Stimulated activated CD8-positive, alpha-beta memory T cell treated with anti-CD3 and anti-CD28 coated beads, Interleukin-7, amount 100 ng/mL, for 4 hours (primary cell): ENCODE results near the gene SLC34A3.
A peak's percentile ranks its signal among the peaks of the same experiment; 100 is the strongest.

Source experiments
- DNase-seq, 2 donors: peaks; one replicate each; pipeline ENCODE4 v3.0.0-alpha.2; 2020; ENCODE audit warnings: low read depth in 2 of 2

Gene SLC34A3

DNA sequence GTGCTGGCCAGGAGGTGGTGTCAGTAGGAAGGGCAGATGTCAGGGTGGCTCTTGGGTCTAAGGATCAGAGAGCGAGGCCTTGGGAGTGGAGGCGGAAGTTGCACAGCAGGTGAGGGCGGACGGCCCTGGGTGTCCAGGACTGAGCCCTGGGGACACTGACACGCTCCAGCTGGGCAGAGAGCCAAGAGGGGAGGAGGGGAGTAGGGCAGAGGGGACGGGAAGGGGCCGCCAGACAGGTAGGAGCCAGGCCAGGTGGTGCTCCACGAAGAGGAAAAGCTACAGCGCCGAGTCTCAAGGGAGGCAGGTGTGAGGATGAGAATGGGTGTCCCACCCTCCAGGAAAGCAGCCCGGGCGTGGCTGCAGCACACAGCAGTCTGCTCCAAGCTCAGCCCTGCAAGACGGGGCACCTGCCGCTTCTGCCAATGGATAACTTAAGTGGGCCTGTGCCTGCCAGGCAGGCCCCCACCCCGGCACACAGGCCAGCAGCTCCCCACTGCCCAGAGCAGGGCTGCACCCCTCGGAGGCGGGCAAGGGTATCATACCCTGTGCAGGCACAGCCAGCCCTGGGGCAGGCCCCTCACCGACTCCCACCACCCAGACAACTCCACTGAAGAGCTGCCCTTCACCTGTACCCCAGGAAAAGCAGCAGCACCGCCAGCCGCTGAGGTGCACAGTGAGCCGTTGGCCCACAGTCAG, 35.0 kb upstream of the SLC34A3 start:
- no peak for DNase-seq

DNA sequence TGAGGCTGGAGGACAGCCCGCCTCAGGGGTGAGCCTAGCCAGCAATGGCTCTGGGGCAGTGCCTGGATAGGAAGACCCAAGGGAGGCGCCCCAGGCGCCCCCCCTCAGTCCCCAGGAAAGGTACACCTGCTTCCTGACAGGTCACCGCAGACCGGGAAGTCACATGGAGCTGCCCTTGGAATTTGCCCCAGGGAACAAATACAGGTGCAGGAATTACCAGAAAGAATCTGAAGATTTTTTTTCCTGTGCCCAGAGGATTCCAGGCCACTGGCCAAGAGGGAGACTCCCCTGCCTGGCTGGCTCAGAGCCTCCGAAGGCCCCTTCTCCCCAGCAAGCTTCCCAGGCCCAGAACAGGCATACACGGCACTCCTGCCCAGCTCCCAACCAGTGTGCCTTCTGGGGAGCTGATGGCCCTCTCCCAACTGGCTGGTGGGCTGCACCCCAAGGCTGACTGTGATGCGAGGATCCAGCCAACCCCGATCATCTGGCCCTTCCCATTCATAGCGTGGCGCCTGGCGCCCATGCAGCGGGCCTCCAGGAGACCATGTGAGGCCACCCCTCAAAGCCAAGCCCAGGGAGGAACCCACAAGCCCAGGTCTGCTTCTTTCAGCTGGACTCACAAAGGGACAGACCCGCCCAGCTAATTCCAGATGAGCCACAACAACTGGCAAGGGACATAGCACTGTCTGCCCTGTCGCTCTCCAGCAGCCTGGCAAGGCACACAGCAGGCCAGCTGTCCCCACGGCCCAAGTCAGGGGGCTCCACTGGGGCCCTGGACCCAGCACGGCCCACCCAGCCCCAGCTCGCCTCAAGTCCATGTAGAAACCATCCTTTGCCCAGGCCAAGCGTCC, 32.4 kb upstream of the SLC34A3 start:
- DNase-seq, result no peak

DNA sequence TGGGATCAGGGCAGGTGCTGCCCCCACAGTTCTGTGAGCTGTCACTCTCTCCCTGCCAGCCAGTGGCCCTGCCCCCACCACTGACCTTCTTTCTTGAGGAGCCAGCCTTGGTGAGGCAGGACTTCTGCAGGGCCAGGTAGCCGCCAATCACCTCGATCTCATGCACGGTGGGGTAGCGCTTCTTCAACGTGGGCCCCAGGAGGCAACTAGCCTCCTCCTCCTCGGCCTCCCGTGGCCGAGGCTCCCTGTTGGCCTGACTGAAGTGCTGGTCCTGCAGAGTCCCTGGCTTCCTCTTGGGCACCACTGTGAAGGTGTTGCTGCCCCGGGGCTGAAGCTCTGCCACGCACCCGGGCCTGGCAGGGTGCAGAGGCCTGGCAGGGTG, 31.8 kb upstream of the SLC34A3 start:
- no peak for DNase-seq

DNA sequence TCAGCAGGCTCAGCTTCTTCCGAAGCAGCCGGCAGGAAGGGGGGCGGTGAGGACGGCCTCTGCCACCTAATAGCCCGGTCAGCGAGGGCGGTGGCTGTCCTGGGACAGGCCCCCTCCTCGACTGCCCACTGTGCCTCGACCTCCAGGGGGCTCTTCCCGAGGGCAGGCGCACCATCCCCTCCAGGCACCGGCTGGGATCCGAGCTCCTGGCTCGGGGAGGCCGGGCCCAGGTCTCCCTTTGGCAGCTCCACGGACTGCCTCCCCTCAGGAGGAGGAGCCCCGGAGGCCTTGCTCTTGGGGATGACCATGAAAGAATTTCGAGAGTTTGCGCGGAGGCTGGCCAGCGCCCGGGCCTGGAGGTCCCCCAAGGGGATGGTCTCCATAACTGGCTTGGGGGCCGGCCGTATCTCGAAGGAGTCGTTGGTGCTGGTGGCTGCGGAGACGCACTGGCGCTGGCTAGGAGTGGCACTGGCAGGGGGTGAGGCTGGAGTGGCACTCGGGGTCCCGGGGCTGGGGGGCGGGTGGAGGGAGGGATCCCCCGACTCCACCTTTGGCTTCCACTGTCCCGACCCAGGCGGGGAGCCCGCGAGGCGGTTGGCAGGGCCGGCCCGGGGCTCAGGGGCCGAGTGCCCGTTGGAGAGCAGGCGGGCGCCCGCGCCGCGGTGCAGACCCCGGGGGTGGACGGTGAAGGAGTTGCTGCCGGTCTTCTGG, 31.1 kb upstream of the SLC34A3 start:
- no peak for DNase-seq

DNA sequence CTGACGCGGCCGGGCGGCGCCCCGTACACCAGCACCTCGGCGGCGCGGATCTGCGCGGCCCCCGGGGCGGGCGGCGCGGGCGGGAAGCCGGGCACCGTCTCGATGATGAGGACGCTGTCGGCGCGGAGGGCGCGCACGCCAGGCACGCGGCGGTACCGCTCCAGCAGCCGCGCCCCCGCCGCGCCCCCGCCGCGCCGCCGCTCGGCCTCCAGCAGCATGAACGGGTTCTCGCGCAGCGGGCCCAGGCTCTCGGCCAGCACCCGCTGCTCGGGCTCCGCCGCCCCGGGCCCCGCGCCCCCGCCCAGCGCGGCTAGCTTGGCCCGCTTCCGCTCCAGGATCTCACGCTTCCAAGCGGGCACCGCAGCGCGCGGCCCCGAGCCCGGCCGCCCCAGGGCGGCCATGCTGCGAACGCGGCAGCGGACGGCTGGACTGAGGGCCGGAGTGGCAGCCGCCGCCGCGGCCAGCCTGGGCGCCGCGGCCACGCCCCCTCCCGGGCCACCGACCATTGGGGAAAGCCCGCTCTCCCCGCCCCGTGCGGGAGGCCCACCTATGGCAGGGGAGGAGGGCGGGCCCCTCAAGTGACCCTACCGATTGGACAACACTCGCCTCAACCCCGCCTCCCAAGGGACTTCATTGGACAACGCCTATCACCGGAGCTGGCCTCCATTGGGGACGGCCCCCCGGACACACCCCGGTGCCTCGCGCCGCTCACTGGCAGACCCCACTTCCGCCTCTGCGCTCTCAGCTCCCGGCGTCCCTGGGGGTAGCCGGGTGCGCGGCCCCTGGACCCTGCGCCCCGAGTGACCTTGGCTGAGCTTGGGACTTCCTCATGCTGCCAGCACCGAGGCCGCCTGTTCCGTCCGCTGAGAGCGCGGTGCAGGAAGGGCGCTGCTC, 30.1 kb upstream of the SLC34A3 start, which contains the start of gene TPRN:
Gene TPRN (minus strand): TSS at position 431 of the 894 bp plus-strand sequence. CDS start 30 bp downstream, at position 401.
- DNase-seq, result peak; percentile 97 to 99

DNA sequence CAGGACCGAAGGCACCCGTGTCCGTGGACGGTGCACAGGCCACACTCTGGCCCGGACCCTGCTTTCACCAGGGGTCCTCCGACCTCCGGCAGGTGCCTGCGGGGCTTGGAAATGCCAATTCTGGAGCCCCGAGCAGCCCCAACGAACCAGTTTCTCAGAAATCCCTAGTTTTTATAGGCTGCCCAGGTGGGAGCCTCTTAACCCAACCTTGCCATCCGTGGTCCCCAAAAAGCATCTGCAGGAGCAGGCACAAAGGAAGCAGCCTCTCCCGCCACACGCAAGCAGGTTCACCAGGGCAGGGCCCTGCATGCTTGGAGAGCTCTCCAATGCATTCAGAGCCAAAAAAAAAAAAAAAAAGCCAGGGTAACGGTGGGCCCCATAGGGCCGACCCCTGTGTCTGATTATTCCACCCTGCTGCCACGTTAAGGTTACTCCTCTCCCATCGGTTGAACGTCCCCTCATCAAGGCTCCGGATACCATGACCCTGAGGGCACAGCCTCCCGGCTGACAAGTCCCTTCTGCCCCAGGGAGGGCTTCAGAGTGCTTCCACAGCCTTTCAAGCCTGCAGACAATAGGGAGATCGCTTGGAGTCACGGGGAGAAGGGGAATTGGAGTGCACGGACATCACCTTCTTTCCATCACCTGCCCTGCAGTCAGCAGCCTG, 29.4 kb upstream of the SLC34A3 start:
- DNase-seq, result no peak

DNA sequence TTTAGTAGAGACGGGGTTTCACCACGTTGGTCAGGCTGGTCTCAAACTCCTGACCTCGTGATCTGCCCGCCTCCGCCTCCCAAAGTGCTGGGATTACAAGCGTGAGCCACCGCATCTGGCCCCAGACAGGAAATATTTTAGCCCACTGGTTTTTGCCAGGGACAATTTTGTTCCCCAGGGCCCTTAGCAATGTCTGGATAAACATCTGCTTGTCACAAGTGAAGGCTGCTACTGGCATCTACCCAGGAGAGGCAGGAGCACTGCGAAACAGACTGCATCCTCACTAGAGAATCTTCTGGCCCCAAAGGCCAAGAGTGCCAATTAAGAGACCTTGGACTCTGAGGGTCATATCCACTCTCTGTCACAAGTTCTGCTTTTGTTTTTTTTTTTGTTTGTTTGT, 27.7 kb upstream of the SLC34A3 start:
- no peak for DNase-seq

DNA sequence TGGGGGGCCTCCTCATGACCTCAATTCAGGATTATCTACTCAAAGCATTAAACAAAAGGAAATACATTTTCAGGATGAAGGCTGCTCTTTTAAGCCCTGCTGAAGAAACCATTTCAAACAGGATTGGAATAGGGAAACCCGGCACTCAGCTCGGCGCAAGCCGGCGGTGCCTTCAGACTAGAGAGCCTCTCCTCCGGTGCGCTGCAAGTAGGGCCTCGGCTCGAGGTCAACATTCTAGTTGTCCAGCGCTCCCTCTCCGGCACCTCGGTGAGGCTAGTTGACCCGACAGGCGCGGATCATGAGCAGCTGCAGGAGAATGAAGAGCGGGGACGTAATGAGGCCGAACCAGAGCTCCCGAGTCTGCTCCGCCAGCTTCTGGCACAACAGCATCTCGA, 26.0 kb upstream of the SLC34A3 start:
- DNase-seq, result no peak

DNA sequence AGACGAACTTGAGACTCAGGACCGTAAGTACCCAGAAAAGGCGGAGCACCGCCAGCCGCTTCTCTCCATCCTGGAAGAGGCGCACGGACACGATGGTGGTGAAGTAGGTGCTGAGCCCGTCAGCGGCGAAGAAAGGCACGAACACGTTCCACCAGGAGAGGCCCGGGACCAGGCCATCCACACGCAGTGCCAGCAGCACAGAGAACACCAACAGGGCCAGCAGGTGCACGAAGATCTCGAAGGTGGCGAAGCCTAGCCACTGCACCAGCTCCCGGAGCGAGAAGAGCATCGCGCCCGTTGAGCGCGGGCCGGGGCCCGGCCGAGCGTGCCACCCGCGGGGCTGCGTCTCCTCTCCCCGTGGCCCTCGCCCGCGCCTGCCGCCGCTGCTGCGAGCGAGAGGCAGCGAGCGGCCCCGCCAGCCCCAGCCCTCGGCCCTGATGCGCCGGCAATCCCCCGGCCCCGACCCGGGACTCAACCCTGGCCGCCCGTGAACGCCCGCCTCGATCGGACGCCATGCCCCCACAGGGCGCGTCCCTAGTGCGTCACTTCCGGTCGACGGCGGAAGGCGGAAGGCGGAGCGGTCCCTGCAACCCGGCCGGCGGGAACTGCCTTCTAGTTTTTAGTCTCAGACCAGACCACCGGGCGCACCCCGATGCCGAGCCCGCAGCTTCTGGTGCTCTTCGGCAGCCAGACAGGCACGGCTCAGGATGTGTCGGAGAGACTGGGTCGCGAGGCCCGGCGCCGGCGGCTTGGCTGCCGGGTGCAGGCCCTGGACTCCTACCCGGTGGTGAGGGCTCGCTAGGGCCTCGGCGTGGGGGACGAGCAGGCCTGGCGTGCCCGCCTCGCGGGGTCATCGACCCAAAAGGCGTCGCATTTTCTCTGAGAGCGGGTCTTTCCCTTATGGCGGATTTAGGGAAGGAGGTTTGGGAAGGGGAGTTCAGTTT, 25.3 kb upstream of the SLC34A3 start, which contains the start of the genes NDOR1 and TMEM203:
Gene NDOR1 (plus strand): TSS at position 575 of the 944 bp plus-strand sequence. CDS start 78 bp downstream, at position 653.
Gene TMEM203 (minus strand): TSS at position 523 of the 944 bp plus-strand sequence. CDS start 234 bp downstream, at position 289.
- peak; percentile 86 to 89 for DNase-seq

DNA sequence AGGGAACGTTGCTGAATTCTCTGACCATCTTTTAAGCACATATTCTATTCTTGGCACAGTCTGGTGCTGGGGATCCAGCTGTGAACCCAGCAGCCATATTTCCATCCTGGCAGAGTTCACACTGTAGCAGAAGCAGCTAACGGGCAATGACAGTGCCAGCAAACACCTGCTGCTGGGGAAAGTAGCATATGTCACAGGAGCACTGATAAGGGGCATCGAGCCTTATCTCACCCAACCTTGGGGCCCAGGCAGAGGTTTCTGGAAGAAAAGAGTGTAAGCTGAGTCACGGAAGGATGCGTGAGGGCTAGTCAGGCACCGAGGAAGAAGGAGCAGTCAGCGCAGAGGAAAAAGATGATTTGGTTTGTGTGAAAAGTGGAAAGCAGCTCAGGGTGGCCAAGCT, 24.1 kb upstream of the SLC34A3 start:
- no peak for DNase-seq

DNA sequence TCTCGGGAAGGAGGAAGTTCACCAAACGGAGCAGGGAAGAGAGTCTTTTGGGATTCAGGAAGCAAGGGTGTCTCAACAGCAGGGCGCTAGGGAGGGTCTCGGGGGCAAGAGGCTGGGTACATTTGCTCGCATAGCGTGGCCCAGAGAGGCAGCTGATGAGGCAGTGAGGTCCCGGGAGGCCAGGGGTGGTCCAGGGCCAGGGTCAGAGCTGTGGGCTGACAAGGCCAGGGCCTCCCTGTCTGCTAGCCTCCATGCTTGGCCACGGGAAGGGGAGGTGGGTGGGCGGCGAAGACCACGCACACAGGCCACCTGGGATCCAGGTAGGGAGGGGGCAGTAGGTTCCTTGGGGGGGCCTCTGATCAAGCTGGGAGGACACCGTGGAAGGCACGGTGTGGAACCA, 19.2 kb upstream of the SLC34A3 start:
- no peak for DNase-seq

DNA sequence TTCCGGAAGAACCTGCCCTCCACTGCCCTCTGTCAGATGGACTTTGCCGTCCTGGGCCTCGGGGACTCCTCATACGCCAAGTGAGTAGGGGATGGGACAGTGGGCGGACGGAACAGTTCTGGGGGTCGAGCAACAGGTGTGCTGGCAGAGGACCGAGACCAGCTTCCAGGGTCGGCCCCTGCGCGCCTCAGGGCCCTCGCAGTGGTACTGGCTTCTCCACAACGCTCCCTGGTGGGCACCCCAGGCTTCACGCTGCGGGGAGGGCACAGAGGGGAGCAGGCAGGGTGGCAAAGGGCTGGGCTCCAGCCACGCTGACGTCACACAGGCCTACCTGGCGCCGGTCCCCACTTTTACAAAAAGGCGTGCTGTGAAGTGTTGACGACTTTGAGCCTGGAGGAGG, 18.2 kb upstream of the SLC34A3 start:
- DNase-seq, result no peak

DNA sequence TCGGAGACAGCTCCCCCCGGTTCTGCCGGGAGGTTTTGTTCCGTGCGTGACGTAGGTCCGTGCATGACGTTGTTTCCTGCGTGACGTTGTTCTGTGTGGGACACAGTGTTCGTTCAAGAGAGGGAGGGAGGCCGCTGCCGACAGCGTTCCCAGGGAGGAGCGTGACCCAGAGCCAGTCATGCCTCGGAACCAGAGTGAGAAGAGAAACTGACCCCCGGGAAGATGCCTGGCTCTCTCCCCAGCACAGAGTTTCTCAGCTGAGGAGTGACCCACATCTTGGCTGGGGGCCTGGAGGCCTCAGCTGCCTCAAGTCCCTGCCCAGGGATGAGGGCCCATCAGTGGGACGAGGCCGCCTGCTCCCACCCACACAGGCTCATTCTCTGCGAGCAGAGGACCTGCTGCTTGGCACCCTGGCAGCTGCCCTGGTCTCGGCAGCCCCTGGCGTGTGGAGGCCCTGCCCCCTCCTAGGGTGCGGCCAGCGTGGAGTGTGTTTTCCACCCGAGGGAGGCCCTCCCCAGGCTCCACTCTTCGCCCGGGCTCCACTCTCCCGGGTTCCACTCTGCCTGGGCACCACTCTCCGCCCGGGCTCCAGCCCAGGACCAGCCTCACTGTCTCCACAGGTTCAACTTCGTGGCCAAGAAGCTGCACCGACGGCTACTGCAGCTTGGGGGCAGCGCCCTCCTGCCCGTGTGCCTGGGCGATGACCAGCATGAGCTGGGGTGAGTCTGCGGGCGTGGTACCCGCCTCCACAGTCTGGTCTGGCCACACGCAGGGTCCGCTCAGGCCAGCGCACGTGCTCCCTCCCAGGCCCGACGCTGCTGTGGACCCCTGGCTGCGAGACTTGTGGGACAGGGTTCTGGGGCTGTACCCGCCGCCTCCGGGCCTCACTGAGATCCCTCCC, 17.3 kb upstream of the SLC34A3 start:
- DNase-seq, result no peak

DNA sequence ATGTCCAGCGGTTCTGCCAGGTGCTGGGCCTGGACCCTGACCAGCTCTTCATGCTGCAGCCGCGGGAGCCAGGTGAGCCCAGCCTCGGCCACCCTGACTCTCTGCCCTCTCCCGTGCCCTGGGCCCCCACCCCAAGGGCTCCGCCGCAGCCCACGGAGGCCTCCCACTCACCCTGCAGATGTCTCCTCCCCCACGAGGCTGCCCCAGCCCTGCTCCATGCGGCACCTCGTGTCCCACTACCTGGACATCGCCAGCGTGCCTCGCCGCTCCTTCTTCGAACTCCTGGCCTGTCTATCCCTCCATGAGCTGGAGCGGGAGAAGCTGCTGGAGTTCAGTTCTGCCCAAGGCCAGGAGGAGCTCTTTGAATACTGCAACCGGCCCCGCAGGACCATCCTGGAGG, 16.1 kb upstream of the SLC34A3 start:
- DNase-seq, result no peak

DNA sequence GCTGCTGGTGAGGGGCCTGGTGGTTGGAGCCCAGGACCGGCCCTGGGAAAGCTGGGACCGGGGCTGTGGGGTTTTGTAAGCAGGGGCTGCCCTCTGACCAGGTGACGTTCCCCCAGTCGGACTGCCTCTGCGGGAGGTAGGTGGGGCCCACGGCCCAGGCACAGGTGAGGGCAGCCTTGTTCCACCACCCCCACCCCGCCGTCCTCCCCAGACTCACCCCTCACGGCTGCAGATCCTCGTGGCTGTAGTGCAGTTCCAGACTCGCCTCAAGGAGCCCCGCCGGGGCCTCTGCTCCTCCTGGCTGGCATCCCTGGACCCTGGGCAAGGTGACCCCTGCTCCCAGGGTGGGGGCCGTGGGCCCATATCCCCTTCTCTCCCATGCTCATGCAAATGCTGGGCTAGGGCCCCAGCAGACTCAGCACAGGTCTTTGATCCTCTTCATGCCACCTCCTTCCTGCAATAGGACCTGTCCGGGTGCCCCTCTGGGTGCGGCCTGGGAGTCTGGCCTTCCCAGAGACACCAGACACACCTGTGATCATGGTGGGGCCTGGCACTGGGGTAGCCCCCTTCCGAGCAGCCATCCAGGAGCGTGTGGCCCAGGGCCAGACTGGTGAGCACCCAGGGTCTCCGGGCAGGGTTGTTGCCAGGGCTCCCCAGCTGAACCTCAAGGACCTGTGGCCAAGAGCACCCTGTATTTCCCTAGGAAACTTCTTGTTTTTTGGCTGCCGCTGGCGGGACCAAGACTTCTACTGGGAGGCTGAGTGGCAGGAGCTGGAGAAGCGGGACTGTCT, 15.3 kb upstream of the SLC34A3 start:
- DNase-seq, result no peak

DNA sequence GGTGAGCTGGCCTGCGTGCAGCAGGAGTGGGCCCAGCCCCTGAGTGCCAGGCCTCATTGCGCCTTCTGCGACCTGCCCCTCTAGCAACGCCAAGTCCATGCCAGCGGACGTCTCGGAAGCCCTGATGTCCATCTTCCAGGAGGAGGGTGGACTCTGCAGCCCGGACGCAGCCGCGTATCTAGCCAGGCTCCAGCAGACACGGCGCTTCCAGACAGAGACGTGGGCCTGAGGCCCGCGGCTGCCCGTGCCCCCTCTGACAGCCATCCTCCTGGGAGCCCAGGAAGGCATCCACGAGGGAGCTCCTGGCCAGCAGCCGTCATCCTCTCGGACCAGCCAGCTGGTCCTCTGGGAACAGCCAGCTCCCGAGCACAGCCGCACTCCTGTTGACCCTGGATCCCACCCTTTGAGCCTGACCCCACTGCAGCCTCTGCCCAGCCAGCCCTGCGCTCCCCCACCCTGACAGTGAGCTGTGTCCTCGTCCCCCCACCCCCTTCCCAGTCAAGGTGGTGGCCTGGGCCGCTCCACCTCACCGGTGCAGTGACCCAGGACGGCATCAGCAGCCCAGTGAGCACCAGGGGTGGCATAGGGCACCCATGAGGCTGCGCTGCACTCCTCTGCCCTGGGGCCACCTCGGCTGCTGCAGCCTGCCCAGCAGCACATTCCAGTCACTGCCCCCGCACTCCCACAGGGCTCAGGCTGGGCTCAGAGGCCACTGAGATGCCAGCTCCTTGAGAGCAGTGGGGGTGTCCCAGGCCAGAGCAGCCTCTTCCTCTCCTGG, 14.3 kb upstream of the SLC34A3 start:
- no peak for DNase-seq
